HG03060 (cell line): ENCODE measurements around the gene BABAM2.
"Not testable (repeated sequence)": the region's sequence is repeated elsewhere in the genome, so short reads cannot be mapped to it uniquely, and the experiment has no call there.

ENCODE experiments used
- ATAC-seq: cut with Tn5 transposase; IDR thresholded peaks from one replicate; pipeline ENCODE4 v1.9.1; 2021; ENCODE audit warnings: low read depth, moderate number of reproducible peaks; ENCODE audit not compliant: unreplicated experiment

Gene BABAM2

DNA sequence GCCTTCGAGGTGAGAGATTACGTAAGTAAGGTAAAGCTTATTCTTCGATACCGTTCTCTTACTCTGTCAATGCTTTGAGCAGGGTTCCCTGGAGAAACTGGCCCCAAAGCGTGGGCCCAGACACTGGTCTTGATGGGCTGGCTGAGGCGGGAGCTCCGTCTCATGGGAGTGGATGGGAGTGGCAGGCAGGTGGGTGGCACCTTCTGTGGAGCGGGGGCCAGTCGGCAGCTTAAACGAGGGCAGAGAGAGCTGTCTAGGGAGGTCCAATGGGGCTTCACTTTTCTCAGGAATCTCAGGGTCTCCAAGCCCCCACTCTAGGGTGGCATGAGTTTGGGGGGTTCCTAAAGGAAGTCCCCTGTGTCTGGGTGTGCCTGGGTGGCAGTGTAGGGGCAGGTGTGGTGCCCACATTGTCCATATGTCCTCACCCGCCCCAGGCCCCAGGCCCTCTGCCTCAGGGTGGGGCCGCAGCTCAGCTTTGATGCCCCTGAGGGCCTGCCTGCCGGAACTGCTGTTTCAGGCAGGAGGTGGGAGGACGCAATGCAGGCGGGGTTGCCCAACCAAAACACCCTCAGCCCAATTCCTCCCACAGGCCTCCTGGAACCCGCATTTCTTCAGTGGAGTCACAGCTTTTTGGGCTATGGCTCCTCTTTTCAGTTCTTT lies 469.7 kb downstream of the BABAM2 start:
- no peak for ATAC-seq

DNA sequence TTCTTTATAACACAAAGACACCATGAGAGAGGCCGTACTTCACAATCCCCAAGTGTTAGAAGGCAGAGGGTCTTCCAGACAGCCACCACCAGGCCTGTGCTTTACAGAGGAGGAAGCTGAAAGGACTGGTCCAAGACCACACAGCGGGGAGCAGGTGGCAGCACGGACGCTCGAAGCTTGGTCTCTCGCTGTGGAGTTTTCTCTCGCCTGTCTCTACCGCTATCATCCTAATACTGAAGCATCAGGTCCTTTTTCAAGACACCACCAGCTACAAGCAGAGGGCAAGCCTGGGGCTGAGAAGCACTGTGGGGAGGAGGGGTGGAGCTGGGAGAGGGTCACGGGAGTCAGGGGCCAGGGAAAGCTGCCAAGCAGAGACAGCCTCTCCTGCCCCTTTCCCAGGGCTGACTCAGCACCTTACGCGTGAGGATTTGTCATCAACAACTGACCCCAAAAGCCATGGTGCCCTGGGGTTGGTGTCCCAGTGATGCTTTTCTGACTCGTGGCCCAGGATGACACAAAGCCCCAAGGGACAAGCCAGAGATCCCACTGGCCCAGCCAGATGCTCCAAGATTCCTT lies 470.3 kb downstream of the BABAM2 start:
- no peak for ATAC-seq

DNA sequence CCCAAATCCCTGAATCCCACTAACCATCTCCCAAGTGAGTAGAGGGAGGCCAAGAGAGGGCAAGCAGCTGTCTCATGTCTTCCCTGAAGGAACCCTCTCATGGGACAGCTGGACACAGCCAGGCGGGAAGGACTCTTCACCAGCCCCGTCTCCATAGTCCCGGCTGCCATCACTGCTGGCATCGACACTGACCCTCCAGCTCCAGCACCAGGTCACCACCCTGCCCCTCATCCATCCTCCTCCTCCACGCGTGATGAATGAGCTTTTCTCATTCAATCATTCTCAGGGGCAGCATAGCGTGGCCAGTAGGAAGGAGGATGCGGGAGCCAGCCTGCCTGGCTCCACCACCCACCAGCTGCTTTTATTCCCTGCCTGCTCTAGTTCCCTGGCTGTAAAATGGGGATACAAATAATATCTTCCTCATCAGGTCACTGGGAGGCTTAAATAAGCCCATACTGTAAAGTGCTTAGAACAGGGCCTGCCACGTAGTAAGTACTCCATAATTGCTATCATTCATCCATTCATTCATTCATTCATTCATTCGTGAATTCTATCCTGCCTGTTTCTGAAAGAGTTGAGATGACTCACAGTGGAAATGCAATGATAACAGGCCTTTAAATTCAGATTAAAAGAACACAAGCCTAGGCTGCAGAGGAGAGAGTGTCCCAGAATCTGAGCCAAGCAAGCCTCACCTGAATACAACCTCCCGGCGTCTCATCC lies 471.6 kb downstream of the BABAM2 start:
- ATAC-seq: no peak

DNA sequence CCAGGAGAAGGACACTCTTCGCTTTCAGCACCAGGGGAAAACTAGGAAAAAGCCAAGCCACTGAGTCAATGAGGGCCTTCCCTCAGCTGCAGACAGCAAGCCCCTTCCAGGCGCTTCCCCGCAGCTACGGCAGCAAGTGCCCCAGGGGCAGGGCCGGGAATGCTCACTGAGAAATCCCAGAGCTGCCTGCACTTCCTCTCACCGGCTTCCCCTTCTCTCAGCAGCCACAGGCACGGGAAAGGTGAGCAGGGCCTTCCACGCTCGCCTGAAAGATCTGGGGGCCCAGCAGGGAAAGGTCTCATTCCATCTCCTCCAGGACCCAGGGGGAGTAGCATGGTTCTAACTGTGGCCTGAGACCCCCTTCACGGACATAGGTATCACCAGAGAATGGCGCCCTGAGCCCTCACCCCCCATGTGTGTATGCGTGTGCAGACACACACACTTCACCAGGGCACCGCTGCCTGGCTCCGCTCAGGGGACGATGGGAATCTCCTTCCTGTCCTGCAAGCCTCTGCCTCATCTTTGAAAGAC lies 472.5 kb downstream of the BABAM2 start:
- ATAC-seq: no peak

DNA sequence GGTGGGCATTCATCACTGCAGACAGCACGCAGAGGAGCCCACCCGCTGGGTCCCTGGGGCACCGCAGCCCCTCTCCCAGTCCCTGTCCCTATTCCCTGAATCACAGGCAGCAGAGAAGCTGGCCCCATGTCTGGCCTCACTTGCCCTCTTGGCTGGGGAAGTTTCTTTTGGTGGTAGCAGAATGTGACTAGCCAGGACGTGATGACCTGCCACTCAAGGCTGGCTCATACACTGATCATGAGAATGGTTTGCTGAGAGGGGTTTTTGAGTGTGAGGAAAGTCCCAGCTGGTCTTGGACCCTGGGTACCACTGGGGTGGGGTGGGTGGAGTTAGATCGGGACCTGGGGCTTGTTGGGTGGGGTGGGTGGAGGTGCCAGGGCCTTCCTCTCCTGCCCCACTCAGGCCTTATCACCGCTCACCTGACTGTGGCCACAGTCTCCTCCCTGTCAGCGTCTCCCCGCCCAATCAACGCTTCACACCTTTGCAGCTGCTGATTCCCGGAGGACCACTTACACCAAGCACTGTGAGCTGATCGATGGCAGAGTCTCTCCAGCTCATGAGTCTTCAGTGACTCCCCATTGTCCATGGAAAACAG lies 473.3 kb downstream of the BABAM2 start:
- ATAC-seq: no peak

DNA sequence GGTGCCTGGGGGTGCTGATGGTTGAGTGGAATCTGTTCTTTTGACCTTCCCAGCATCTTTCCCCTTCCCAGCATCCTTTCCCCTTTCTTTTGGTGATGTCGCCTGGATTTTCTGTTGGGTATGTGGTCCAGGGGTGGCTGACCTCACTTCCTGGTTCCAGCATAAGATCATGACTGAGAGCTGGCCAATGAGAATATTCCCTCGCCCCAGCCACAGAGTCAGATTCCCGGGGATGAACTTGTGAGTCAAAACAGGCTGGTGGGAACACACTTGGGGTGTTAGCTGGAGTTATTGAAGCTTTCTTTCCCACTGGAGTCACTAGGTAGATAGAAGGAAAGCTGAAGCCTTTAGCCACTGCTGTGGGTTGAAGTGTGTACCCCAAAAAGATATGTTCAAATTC lies 474.1 kb downstream of the BABAM2 start:
- no peak for ATAC-seq

DNA sequence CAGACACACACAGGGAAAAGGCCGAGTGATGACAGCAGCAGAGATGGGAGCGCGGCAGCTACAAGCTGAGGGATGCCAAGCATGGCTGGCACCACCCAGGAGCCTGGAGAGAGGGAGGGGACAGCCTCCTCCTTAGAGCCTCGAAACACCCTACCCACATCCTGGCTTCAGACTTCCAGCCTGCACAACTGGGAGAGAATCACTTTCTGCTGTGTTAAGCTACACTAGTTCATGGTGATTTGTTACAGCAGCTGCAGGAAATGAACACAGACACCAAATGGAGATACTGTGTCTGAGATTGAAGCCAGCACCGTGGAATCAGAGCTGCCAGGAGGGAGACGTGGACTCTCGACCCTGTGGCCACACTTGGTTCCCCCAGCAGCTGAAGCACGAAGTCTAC lies 474.6 kb downstream of the BABAM2 start:
- ATAC-seq: no peak

DNA sequence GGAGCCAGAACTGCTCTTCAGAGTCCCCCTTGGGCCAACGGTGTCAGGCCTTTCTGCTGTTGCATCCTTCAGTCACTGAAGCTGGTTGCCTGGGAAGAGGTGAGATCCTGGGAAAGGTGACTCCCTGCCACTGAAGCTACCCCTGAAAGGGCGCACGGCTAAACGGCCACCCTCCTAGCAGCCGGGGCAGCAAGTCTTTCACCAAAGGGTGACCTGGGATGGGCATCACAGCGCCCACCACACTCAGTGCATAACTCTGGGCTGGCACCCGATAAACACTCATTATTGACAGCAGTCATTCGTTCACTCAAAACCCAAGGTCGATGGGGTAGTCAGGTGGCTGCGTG lies 475.6 kb downstream of the BABAM2 start:
- no peak for ATAC-seq

DNA sequence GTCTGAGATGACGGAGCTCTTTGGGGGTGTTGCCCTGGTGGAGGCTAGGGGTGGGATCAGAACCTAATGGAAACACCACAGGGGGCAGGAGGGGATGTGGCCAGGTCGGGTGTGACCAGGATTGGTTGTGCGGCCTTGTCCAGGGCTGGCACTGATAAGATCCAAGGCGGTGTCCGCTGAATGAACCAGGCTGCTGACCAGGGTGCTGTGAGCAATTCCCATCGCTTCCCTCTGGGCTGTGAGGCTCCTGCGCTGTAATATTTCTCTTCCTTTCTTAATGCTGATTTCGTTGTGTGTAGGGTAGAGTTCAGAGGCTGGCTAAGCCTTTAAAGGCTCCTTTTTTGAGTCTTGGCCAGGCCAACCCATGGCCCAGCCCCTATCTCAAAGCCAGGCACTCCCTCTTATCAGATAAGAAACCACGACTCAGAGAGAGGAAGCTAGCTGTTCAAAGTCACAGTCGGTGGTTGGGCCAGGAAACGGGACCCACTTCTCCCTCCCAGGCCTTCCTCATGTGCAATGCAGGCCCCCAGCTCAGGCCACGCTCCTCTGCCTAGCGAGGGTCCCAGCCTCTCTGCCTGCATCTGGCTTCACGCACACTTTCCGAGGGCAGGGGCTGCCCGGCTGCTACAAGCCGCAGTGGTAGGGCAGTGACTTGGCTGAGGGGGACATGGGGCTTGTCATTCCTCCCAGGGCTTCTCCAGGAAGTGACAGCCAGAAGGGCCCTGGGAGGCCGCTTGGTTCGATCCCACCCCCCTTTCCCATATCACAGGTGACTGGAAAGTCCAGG lies 476.2 kb downstream of the BABAM2 start:
- no peak for ATAC-seq

DNA sequence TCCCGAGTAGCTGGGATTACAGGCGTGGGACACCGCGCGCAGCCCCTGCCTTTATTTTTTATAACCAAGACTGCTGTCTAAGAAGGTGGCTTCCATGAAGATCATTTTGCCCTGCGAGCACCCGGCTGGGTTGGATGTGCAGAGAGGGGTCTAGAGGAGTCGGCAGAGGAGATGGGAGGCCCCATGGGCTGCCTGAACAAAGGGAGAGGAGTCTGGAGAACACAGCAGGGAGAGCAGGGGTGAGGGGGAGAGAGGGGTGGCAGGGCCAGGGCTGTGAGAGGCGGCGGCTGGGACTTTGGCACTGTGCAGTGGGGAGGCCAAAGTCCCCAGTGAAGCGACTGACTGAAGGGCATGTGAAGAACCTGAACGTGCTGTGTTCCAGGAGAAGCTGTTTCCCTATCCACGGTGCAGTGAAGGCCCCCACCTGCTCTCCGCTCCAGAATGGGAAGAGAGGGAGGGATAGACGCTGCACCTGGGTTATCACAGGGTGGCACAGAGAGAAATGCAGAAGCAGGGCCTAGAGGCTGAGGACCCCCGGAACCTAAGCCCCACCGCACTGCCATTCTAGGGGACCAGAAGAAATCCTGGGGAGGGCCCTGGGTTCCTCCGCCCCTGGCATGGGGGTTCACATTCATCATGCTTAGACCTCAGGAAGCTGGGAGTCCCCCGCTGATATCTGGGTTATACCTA lies 477.3 kb downstream of the BABAM2 start:
- ATAC-seq: no peak

DNA sequence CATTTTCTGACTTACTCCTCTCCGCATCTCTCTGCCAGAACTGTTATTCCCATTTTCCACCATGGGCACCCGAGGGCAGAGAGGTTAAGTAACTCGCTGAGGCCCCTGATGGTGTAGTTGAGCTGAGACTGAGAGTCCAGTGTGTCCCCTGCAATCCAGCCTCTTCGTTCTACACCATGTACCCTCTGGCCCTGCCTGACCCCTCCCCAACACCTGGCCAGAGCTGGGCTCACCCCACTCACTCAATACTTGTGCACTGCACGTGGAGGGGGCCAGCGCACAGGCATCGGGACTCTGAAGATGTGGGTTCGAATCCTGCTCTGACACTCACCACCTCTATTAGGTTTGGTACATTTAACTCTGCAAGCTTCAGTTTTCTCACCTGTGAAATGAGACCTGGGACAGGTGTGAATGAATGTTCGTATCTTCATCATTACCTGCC lies 477.8 kb downstream of the BABAM2 start:
- ATAC-seq: no peak

DNA sequence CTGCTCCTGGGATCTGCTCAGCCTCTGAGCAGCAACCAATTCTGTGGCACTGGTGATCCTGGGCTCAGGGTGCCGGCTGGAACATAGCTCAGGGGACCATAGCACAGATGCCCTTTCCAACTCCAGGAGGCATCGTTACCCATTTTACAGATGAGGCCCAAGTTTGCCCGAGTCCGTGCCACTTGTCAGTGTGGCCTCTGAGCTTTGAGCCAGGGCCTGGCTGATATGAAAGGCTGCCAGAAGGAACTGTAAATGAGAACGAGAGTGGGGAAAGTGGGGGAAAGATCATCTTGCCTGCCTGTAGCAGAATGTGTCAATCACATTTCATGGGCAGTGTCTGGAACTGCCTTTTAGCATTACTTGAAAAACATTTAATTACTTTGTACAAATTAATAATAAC lies 478.8 kb downstream of the BABAM2 start:
- no peak for ATAC-seq

DNA sequence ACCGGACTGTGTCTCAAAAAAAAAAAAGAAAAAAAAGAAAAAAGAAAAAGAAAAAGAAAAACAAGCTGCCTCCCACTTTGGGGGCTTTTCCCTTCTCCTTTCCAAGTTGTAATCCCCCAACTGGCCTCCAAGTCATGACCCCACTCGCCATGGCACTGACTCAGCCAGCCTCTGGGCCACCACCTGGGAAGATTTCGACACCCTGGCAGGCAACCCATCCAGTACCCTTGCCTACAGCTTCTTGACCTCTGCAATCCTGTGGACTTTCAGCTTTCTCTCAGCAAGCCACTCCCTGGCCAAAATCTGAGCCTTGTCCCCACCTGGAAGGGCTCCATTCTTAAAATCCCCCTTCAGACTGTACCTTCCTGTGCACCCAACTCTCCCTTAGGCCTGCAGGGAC lies 479.8 kb downstream of the BABAM2 start:
- no peak for ATAC-seq

DNA sequence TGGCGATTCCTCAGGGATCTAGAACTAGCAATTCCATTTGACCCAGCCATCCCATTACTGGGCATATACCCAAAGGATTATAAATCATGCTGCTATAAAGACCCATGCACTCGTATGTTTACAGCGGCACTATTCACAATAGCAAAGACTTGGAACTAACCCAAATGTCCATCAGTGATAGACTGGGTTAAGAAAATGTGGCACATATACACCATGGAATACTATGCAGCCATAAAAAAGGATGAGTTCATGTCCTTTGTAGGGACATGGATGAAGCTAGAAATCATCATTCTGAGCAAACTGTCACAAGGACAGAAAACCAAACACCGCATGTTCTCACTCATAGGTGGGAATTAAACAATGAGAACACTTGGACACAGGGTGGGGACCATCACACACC lies 481.2 kb downstream of the BABAM2 start:
- ATAC-seq: not testable (repeated sequence)

DNA sequence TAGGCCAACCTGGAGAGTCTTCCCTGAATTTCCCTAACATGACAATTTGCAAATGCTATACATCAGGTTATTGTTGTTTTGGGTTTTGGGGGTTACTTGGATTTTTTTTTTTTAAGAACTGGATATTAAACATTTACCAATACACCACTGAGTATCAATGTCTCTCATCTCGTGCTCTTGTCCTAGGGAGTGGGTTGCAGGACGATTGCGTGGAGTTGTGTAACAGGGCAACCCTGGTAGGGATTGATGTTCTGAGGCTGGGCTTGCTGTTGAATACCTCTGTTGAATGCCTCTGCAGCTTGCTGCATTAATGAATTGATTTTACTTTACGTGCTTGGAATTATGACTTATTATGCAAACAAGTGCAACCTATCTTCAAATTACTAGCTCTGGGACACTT lies 483.3 kb downstream of the BABAM2 start:
- ATAC-seq: no peak

DNA sequence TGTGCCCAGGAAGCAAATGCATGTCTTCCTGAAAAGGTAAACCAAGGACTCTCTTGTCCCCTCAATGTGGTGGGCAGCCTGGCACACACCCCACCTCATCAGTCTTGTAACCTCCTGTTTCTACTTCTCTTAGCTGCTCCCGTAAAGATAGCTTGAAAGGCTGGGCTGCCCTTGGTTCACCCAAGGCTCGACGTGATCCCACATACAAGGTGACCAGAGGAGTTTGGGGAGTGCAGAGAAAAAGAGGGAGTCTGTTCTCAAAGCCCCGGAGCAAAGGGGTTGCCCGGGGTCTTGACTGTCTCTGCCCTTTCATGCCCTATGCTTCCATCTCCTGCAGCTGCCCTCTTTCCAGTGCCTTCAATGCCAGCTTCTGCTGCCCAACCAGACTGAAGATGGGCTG lies 483.8 kb downstream of the BABAM2 start:
- no peak for ATAC-seq

DNA sequence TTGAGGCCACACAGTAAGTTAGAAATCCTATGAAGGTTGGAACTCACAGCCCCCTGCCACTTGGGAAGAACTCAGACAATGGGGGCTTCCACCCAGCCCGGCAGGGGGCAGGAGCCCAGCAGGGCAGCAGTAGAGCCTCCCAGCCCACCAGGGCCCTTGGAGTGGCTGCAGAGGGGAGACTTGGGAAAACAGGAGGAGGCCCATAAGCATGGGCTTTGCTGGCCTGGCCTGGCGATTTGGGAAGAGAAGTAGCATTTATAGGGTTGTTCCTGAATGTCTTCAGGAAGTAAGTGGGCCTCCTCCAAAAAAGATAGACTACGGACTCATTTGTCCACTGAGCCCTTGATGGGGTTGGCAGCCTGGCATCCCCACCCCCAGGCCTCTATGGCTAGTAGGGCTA lies 484.7 kb downstream of the BABAM2 start:
- ATAC-seq: no peak

DNA sequence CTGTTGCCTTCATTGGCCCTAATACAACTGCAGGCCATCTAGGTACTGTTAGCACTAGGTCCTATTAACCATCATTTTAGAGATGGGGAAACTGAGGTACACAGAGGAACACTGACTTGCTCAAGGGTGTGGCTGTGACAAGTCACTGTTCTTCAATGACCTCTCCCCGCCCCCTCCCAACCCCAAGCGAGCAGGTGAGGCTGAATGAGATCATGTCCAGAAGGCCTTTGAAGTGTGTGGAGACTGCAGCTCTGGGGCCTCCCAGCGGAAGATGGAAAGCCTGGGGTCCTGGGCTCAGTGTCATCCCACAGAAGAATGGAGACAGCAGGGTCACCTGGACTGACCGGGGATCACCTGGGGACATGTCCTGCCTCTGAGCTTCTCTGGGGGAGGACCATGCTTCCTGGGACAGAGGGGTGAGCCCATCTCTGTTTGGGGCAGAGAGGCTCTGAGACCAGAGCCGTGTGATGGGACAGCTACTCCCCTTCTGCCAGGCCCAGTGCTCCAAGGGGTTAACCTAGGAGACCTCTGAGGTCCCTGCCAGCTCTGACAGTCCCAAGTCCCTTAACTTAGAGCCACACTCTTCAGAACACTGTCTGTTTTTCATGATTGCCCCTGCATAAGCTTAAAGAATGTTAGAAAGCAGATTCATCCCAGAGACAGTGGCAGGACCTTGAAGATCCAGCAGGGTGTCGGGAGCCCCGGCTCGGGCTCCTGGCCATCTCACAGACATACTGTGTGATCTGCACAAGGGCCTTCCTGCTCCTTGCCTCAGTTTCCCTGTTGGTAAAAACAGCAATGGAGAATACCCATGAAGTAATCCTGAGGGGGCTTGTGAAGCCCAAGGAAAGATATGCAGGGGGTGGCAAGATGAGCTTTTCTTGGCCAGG lies 485.5 kb downstream of the BABAM2 start:
- ATAC-seq: no peak

DNA sequence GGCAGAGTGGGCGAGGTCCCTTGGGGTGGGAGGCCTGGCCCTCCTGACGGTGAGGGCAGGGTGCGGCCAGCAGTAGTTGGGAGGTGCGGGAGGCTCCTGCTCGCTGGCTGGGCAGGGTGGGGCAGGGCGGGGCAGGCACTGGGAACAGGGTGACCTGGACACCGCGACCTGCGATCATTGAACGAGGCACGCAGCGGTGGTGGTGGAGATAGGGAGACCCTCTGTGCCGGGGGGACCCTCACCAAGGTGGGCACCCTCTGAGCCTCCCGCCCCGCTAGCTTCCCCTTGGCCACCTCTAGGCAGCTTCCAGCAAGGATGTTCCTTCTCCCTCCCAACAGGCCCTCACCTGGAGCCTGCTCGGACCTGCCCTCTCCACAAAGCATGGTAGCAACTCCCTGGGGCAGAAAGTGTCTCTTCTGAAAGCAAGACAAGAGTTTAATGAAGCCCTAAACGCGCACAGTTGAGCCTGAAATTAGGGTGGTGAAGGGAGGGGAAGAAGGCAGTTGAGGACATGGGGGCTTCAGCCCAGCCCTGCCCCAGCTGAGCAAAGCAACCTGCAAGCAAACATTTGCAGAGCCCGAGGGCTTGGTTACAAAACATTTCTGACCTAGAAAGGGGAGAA lies 486.8 kb downstream of the BABAM2 start:
- no peak for ATAC-seq
